ENCODE results near the gene PLAGL2. TPM values are rescaled to one million over a fixed set of nuclear protein-coding genes. Genes with fewer than 3 reads are reported as not detected.
A peak's percentile ranks its signal among the peaks of the same experiment; 100 is the strongest.
"Not testable (repeated sequence)": the region's sequence is repeated elsewhere in the genome, so short reads cannot be mapped to it uniquely, and the experiment has no call there.

The PLAGL2 gene
- total and polyA plus RNA-seq, 9 of the 15 experiments (the other 6 are each of a cell fraction or from before 2014, with no cell fraction given) = 3.1 to 24.3 (median 6.4) TPM

DNA sequence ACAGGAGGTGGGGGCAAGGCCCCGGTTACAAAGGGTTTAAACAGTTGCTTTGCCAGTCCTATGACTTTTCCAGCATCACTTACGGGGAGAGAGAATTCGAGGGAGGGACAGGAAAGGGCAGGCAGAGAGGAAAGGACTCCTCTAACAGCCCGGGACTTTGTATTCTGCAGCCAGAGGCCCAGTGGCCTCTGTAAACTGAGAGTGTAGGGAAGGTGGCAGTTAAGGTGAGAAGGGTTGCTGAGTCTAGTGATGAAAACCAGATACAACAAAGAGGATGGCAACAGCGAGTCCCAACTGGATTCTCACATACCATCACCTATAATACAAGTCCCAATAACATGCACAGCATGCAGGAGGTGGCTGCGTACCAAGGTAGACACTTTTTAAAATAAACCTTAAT is 13.5 kb downstream of the PLAGL2 start:
- no peaks in the 10 kb centered on the region for H3K27me3 ChIP-seq (ENCODE audit: control insufficient read depth in 2 of 2, insufficient read depth in 2 of 2, low read length in 2 of 2)
- no peak overlapping the region for H3K9ac ChIP-seq (ENCODE audit: insufficient read depth in 1 of 2, low read depth in 2 of 2, low read length in 2 of 2)
- WGBS (ENCODE audit: insufficient coverage, low coverage, missing lambda C conversion rate) = 90% methylated on average over 5 of the region's 6 CpGs
- POLR2A ChIA-PET = interaction anchor here (0.7 kb wide), 1 partner anchor 43 kb away, joined by 3 read pairs; no protein-coding TSS in a partner anchor
- no peak for ATAC-seq
- H3K9me1 ChIP-seq (ENCODE audit: control insufficient read depth, insufficient read depth, low read length) = no peaks in the 10 kb centered on the region
- peaks cover 7% of the 10 kb centered on the region; the same call in 1 of the 3 replicates for H3K79me2 ChIP-seq (ENCODE audit: control insufficient read depth, insufficient read depth, low read length)
- FAIRE-seq = no peak
- BruUV-seq (replicated peaks) = no TSS peak
- DNase-seq (ENCODE audit: extremely low read depth in 1 of 4, low spot score in 3 of 4) = no peak
- no peak overlapping the region for H3K4me3 ChIP-seq
- peaks cover 9% of the 10 kb centered on the region; the same call in 1 of the 2 replicates for H4K20me1 ChIP-seq (replicated peaks; ENCODE audit: control insufficient read depth, insufficient read depth, low read length)
- peaks cover 0 to 2% of the 10 kb centered on the region in 2 experiments; a peak in 2 of 5 replicates for H3K4me1 ChIP-seq (replicated peaks in 1 of 2; ENCODE audit: control insufficient read depth in 2 of 2, insufficient read depth in 2 of 2, low read length in 2 of 2)
- H3K4me2 ChIP-seq (ENCODE audit: insufficient read depth, low read length) = no peak overlapping the region
- in situ Hi-C loops (cut with MboI) = no loop called here
- H3K27ac ChIP-seq (ENCODE audit: extremely low read depth, low read depth, low read length) = no peak overlapping the region
- H2AFZ ChIP-seq (ENCODE audit: low read depth, low read length) = no peak overlapping the region
- TF ChIP-seq, protein P1, sequence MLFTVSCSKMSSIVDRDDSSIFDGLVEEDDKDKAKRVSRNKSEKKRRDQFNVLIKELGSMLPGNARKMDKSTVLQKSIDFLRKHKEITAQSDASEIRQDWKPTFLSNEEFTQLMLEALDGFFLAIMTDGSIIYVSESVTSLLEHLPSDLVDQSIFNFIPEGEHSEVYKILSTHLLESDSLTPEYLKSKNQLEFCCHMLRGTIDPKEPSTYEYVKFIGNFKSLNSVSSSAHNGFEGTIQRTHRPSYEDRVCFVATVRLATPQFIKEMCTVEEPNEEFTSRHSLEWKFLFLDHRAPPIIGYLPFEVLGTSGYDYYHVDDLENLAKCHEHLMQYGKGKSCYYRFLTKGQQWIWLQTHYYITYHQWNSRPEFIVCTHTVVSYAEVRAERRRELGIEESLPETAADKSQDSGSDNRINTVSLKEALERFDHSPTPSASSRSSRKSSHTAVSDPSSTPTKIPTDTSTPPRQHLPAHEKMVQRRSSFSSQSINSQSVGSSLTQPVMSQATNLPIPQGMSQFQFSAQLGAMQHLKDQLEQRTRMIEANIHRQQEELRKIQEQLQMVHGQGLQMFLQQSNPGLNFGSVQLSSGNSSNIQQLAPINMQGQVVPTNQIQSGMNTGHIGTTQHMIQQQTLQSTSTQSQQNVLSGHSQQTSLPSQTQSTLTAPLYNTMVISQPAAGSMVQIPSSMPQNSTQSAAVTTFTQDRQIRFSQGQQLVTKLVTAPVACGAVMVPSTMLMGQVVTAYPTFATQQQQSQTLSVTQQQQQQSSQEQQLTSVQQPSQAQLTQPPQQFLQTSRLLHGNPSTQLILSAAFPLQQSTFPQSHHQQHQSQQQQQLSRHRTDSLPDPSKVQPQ (CRISPR knock-in tag; IDR thresholded peaks at IDR 0.05; ENCODE audit: borderline replicate concordance) = no peak
- TF ChIP-seq MAFK (IDR thresholded peaks at IDR 0.05; ENCODE audit: low read length) = no peak
- no peaks in the 10 kb centered on the region for H3K9me3 ChIP-seq (replicated peaks; ENCODE audit: control insufficient read depth, insufficient read depth, low read depth, low read length)
- CTCF ChIA-PET (ENCODE audit: low intra/inter-chr PET ratio) = no interaction called here
- peaks cover 51% of the 10 kb centered on the region for H3K36me3 ChIP-seq (ENCODE audit: control insufficient read depth, insufficient read depth, low read length)
- intact Hi-C loops (cut with micrococcal nuclease) = no loop called here

DNA sequence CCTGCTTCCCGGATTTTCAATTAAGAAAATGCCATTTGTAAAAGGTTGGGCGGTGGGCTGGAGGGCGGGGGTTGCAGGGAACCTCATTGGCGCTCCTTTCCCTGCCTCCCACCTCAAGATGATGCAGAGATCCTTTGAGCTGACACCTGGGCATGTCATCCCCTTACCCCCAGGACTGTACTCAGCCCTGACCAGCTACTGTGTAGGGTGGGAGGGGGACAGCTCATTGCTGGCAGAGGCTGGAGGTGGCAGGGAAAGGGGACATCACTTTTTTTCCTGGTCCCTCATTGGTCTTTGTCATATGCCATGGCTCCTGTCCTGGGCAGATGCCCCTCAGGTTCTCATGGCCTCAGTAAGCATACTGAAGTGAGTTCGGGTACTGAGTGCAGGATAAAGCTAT is 14.2 kb downstream of the PLAGL2 start:
- H3K9me1 ChIP-seq (ENCODE audit: control insufficient read depth, insufficient read depth, low read length); DNase-seq (ENCODE audit: extremely low read depth in 1 of 4, low spot score in 3 of 4); H3K4me1 ChIP-seq (replicated peaks in 1 of 2; ENCODE audit: control insufficient read depth in 2 of 2, insufficient read depth in 2 of 2, low read length in 2 of 2); H3K4me2 ChIP-seq (ENCODE audit: insufficient read depth, low read length); H3K4me3 ChIP-seq; FAIRE-seq; H3K9me3 ChIP-seq (replicated peaks; ENCODE audit: control insufficient read depth, insufficient read depth, low read depth, low read length); H4K20me1 ChIP-seq (replicated peaks; ENCODE audit: control insufficient read depth, insufficient read depth, low read length); H3K79me2 ChIP-seq (ENCODE audit: control insufficient read depth, insufficient read depth, low read length); intact Hi-C loops (cut with micrococcal nuclease); ATAC-seq; H3K27ac ChIP-seq (ENCODE audit: extremely low read depth, low read depth, low read length); in situ Hi-C loops (cut with MboI); CTCF ChIA-PET (ENCODE audit: low intra/inter-chr PET ratio); H3K9ac ChIP-seq (ENCODE audit: insufficient read depth in 1 of 2, low read depth in 2 of 2, low read length in 2 of 2); H3K27me3 ChIP-seq (ENCODE audit: control insufficient read depth in 2 of 2, insufficient read depth in 2 of 2, low read length in 2 of 2); H2AFZ ChIP-seq (ENCODE audit: low read depth, low read length): not testable (repeated sequence)
- POLR2A ChIA-PET = interaction anchor here (1.0 to 1.6 kb wide), 2 partner anchors 9 to 11 kb away, joined by 4 to 5 read pairs; no protein-coding TSS in a partner anchor
- TSS peak; percentile 11 for BruUV-seq (replicated peaks)
- WGBS (ENCODE audit: insufficient coverage, low coverage, missing lambda C conversion rate) = 87% methylated on average over 5 of the region's 5 CpGs
- peaks cover 45% of the 10 kb centered on the region for H3K36me3 ChIP-seq (ENCODE audit: control insufficient read depth, insufficient read depth, low read length)
- 0 out of 2 replicates have a peak, but pooled peaks have one; percentile 16 for TF ChIP-seq SUPT5H (IDR thresholded peaks at IDR 0.05)
